ENCODE data around the gene HPSE2.

DNA sequence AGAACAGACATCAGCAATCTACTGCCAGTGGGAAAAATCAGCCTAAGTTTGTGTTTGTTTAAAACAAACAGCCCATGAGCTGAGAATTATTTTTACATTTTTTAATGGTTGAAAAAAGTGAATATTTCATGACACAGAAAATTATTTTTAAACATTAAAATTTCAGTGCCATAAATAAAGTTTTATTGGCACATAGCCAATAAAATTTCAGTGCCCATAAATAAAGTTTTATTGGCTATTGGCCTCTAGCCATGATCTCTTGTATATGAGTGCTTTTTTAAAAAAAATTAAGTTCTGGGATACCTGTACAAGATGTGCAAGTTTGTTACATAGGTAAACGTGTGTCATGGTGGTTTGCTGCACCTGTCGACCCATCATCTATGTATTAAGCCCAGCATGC lies 305.9 kb downstream of the HPSE2 start:
- TF ChIP-seq CTCF (IDR thresholded peaks at IDR 0.05) (no peak), BHLHE40 (IDR thresholded peaks at IDR 0.05; ENCODE audit: low read depth, low read length) (no peak), CHD2 (IDR thresholded peaks at IDR 0.05; ENCODE audit: low read length, partially characterized antibody) (no peak), CBX8 (IDR thresholded peaks at IDR 0.05) (no peak), MAX (IDR thresholded peaks at IDR 0.05) (no peak), POLR2A (IDR thresholded peaks at IDR 0.05; ENCODE audit: low read length) (no peak), CHD4 (IDR thresholded peaks at IDR 0.05; ENCODE audit: borderline replicate concordance) (no peak), JUNB (IDR thresholded peaks at IDR 0.05) (no peak), MYC (IDR thresholded peaks at IDR 0.05; ENCODE audit: borderline replicate concordance, low read length) (no peak), EP300 (IDR thresholded peaks at IDR 0.05) (no peak)
- TF ChIP-seq, protein P1, sequence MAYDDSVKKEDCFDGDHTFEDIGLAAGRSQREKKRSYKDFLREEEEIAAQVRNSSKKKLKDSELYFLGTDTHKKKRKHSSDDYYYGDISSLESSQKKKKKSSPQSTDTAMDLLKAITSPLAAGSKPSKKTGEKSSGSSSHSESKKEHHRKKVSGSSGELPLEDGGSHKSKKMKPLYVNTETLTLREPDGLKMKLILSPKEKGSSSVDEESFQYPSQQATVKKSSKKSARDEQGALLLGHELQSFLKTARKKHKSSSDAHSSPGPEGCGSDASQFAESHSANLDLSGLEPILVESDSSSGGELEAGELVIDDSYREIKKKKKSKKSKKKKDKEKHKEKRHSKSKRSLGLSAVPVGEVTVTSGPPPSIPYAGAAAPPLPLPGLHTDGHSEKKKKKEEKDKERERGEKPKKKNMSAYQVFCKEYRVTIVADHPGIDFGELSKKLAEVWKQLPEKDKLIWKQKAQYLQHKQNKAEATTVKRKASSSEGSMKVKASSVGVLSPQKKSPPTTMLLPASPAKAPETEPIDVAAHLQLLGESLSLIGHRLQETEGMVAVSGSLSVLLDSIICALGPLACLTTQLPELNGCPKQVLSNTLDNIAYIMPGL (CRISPR knock-in tag; IDR thresholded peaks at IDR 0.05; ENCODE audit: borderline replicate concordance) = no peak

Measured in A549 (cell line).